Right cardiac atrium (tissue), 5 donors: Measurements from ENCODE around the gene MREG. TPM values are rescaled to one million over a fixed set of nuclear protein-coding genes. Genes with fewer than 3 reads are reported as not detected.

Source experiments
- ATAC-seq, 2 donors: fragments of 200-7000 bp; cut with Tn5 transposase; one replicate each; pipeline versions ENCODE4 v1.8.0 to v1.9.1; 2020; ENCODE audit warnings: moderate library complexity in 2 of 2, mild to moderate bottlenecking in 1 of 2
- DNase-seq, 3 donors: peaks; one replicate each; pipeline ENCODE4 v3.0.0-alpha.2; 2020
- H3K27ac ChIP-seq: one replicate; pipeline ENCODE4 v1.5.1; 2013; ENCODE audit warnings: mild to moderate bottlenecking, low read length, control low read depth, moderate library complexity
- H3K27me3 ChIP-seq: one replicate; pipeline ENCODE4 v1.6.1; 2013; ENCODE audit not compliant: control insufficient read depth, insufficient read depth
- H3K4me1 ChIP-seq: one replicate; pipeline ENCODE4 v1.6.1; 2013; ENCODE audit warnings: low read length; ENCODE audit not compliant: control insufficient read depth, insufficient read depth
- H3K4me3 ChIP-seq: one replicate; pipeline ENCODE4 v1.5.1; 2013; ENCODE audit warnings: low read length, control low read depth
- H3K9me3 ChIP-seq: one replicate; pipeline ENCODE4 v1.6.1; 2013; ENCODE audit warnings: low read length; ENCODE audit not compliant: control insufficient read depth
- whole genome bisulfite sequencing: extraction: QIAGEN DNeasy Blood & Tissue Kit; methylation state at CpG from one replicate; pipeline ENCODE4 v1.1.7; 2013; 5-methylcytosine and 5-hydroxymethylcytosine counted together
- intact Hi-C, 4 donors: fragments of 100-400 bp; cut with DNase I; formaldehyde crosslinking; loops; one replicate each; pipeline versions ENCODE4 v1.11.0 to v1.14.0; 2022 to 2023
- polyA plus RNA-seq: library from polyadenylated mRNA; stranded (reverse); fragments of 200-250 nt; gene quantifications from one replicate; pipeline ENCODE4 v1.2.3, GENCODE V29; 2013
- total RNA-seq, 4 donors: library from RNA; stranded (reverse); fragmentation: NEBNext Ultra II Directional; extraction: Animal tissue kit (Norgen Biotek cat#: 25700); gene quantifications; one replicate each; pipeline ENCODE4 v1.2.1, GENCODE V29; 2021
- donor health status: healthy with polysubstance abuse.
- donor health status: DM: no; HTN: yes; CAD: no.
- donor health status: DM: no; HTN: no; CAD: no.
- donor health status: DM: no; HTN: yes; CAD: no; lungs with severe emphysema.
- donor health status: DM: yes; HTN: yes; CAD: no.

MREG gene
- total and polyA plus RNA-seq, 5 donors = 0.31 to 0.82 (median 0.50) TPM

DNA sequence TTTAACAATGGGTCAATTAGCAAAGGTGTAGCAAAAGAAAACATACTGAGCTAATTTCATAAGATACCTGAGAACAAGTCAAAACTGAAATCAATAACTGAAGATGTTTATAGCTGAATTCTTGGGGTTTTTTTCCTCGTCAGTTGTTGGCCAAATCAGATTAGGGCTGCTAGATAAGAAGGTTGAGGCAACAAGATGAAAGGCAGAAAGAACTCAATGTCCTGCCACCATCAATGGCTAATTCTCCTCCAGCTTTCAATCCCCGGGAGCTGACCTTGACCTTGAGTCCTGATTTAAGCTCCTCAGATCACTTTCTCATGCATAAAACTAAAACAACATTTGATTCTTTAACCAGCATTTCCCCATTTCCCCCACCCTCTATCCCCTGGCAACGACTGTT, 61.8 kb downstream of the MREG start:
- ATAC-seq = no peak
- Histone ChIP-seq H3K27ac (no peak overlapping the region), H3K9me3 (no peaks in the 10 kb centered on the region), H3K4me3 (no peak overlapping the region), H3K4me1 (no peaks in the 10 kb centered on the region), H3K27me3 (no peaks in the 10 kb centered on the region)
- intact Hi-C loops = no loop called here
- no peak for DNase-seq
- WGBS = 77% methylated on average over 3 of the region's 3 CpGs

DNA sequence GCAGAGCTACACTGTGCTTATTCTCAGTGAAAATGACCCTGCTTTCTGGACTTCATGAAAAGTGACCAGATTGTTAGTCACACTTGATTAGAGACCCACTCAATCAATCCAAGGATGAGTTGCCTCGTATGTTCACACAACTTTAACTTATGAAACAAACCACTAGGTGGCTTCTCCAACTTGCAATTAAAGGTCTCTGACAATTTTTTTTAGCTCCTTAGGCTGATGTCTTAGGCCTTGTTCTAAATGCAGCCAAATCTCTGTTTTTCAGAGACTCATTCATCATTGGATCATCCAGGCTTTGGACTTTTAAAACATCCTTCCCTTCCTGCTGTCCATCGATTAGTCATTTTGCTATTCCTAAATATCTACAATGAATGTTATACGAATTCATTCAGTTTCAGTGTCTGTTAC, 63.4 kb downstream of the MREG start:
- no peaks in the 10 kb centered on the region for H3K27me3 ChIP-seq
- ATAC-seq = peak in 1 of 2 donors; percentile 28
- intact Hi-C loops = no loop called here
- no peaks in the 10 kb centered on the region for H3K4me1 ChIP-seq
- H3K9me3 ChIP-seq = no peaks in the 10 kb centered on the region
- H3K4me3 ChIP-seq = no peak overlapping the region
- no peak overlapping the region for H3K27ac ChIP-seq
- WGBS = 65% methylated on average over 3 of the region's 3 CpGs
- no peak for DNase-seq

DNA sequence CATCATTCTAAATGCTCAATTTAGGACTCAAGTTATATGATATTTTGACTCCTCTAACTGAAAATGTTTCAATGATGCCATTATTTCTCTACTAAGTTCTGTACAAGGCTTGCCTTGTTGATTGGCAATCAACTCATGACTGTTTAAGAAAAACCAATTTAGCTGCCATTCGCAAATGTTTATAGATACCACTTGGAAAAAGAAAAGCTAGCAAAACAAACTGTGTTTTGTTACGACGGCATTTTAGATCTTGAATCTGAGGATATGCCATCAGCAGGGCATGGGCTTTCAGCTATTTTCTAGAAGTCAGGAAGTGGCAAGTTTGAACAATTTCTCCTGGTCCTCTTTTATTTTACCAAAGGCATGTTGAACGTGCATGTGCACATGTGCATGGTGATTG, 65.3 kb downstream of the MREG start:
- Histone ChIP-seq H3K27me3 (no peaks in the 10 kb centered on the region), H3K9me3 (no peaks in the 10 kb centered on the region), H3K27ac (no peak overlapping the region), H3K4me3 (no peak overlapping the region), H3K4me1 (no peaks in the 10 kb centered on the region)
- no peak for ATAC-seq
- DNase-seq = no peak
- intact Hi-C loops = no loop called here
- WGBS = 84% methylated on average over 4 of the region's 4 CpGs

DNA sequence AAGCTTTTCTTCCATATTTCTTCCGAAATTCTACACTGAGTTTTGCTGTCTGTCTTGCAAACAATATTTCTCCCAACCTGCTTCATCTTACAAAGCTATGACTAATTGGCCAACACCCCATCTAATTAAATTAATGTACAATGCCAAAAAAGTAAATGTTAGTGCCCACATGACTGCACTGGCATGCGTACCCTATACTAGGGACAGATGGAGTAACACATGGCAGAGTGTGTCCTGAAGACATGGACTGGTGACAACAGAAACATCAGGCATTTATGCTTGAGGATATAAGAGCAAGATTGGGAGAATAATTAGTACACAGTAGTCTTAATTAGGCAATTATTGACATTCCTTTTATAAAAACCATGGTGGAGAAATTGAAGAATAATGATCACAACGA, 66.8 kb downstream of the MREG start:
- intact Hi-C loops = no loop called here
- no peak for ATAC-seq
- WGBS = 31% methylated on average over 3 of the region's 3 CpGs

GRCh38 chr2:215942194-215942593, 71.2 kb downstream of the MREG start:
- intact Hi-C loops = no loop called here
- WGBS = 88% methylated on average over 3 of the region's 3 CpGs

More for the DNA sequence above, 66.8 kb downstream of the MREG start:
- no peak overlapping the region for H3K27ac ChIP-seq
- H3K9me3 ChIP-seq = no peaks in the 10 kb centered on the region
- no peak for DNase-seq
- H3K4me3 ChIP-seq = no peak overlapping the region
- H3K4me1 ChIP-seq = no peaks in the 10 kb centered on the region
- no peaks in the 10 kb centered on the region for H3K27me3 ChIP-seq

DNA sequence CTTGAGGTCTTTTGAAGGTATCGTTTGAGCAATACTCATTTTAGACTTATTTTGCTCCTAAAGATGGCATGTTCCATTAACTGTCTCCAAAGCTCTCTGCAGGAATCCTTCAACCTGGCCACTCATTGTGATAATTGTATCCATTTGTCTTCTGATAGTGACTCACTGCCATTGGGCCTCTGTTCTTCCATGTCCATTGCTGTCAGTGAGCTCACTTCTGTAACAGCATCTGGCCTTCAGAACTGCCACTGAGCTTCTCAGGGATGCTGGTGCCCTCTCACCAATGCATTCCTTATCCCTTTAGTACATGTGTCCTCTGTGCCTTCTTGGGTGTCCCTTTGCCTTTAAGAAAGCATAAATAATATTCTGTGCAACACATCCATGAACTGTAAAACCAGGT, 71.6 kb downstream of the MREG start:
- DNase-seq (no peak), ATAC-seq (no peak)
- 100% methylated on average over 1 of the region's 1 CpG for WGBS
- no peaks in the 10 kb centered on the region for H3K4me1 ChIP-seq
- intact Hi-C loops = no loop called here
- no peaks in the 10 kb centered on the region for H3K27me3 ChIP-seq
- H3K4me3 ChIP-seq = no peak overlapping the region
- H3K9me3 ChIP-seq = no peaks in the 10 kb centered on the region
- no peak overlapping the region for H3K27ac ChIP-seq

More at GRCh38 chr2:215942194-215942593, 71.2 kb downstream of the MREG start:
- DNase-seq (no peak), ATAC-seq (no peak)
- Histone ChIP-seq H3K4me1 (no peaks in the 10 kb centered on the region), H3K4me3 (no peak overlapping the region), H3K9me3 (no peaks in the 10 kb centered on the region), H3K27ac (no peak overlapping the region), H3K27me3 (no peaks in the 10 kb centered on the region)

GRCh38 chr2:215940645-215941184, 72.6 kb downstream of the MREG start:
- ATAC-seq = no peak
- 82% methylated on average over 6 of the region's 6 CpGs for WGBS
- intact Hi-C loops = no loop called here

GRCh38 chr2:215937190-215937589, 76.2 kb downstream of the MREG start:
- H3K27me3 ChIP-seq = no peaks in the 10 kb centered on the region
- no peak overlapping the region for H3K27ac ChIP-seq
- intact Hi-C loops = no loop called here
- H3K9me3 ChIP-seq = no peaks in the 10 kb centered on the region
- 88% methylated on average over 3 of the region's 3 CpGs for WGBS
- ATAC-seq = no peak
- H3K4me3 ChIP-seq = no peak overlapping the region
- no peaks in the 10 kb centered on the region for H3K4me1 ChIP-seq
- DNase-seq = no peak

More at GRCh38 chr2:215940645-215941184, 72.6 kb downstream of the MREG start:
- Histone ChIP-seq H3K27me3 (no peaks in the 10 kb centered on the region), H3K4me3 (no peak overlapping the region), H3K4me1 (no peaks in the 10 kb centered on the region), H3K27ac (no peak overlapping the region), H3K9me3 (no peaks in the 10 kb centered on the region)
- DNase-seq = no peak

- ATAC-seq (no peak), DNase-seq (no peak)
- Histone ChIP-seq H3K4me1 (no peaks in the 10 kb centered on the region), H3K27ac (no peak overlapping the region), H3K4me3 (no peak overlapping the region), H3K27me3 (no peaks in the 10 kb centered on the region), H3K9me3 (no peaks in the 10 kb centered on the region)
- WGBS = 75% methylated on average over 3 of the region's 3 CpGs
- intact Hi-C loops = no loop called here
Measured at GRCh38 chr2:215933151-215933550, 80.2 kb downstream of the MREG start.

GRCh38 chr2:215931256-215931903, 82.0 kb downstream of the MREG start:
- Histone ChIP-seq H3K27me3 (no peaks in the 10 kb centered on the region), H3K4me1 (no peaks in the 10 kb centered on the region), H3K27ac (no peak overlapping the region), H3K9me3 (no peaks in the 10 kb centered on the region), H3K4me3 (no peak overlapping the region)
- peak; percentile 88 to 91 for ATAC-seq
- WGBS = 3% methylated on average over 8 of the region's 8 CpGs
- peak; percentile 43 to 58 (median 56) for DNase-seq
- intact Hi-C loops = no loop called here

DNA sequence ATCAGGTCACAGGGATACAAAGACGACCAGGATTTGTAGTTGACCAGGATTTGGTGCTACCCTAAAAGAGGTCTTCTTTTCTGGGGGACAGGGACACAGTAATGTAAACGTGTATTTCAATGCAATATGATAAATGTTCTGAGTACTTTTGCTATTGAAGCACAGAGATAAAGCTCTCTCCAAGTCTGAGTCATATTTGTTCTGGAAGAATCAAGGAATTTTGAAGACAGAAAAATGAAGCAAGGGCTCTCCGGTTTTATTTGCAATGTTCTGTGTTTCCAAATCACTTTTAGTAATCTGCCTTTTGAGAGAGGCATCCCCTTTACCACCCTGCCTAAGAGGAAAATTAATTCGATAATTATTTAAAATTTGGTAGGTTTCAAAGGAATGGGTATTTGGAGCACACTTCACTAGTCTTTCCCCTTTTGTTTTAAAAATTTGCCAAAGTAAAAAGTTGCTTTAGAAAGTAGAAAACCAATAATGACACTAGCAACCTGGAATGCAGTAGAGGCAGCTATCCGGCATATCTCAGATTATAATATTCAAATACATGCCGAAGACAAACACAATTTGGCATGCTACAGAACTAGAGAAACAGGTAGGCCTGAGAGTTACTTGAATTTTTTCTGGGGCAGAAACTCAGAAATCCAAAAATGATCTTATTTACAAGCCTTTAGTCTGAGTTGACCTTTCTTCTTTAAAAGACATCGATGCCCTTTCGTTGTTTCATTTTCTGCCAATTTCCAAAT, 82.7 kb downstream of the MREG start:
- no peaks in the 10 kb centered on the region for H3K9me3 ChIP-seq
- H3K4me1 ChIP-seq = no peaks in the 10 kb centered on the region
- 62% methylated on average over 8 of the region's 8 CpGs for WGBS
- H3K27ac ChIP-seq = no peak overlapping the region
- ATAC-seq (peak; percentile 29 to 40), DNase-seq (no peak)
- H3K27me3 ChIP-seq = no peaks in the 10 kb centered on the region
- no peak overlapping the region for H3K4me3 ChIP-seq
- intact Hi-C loops = no loop called here
